Dedifferentiated amniotic fluid mesenchymal stem cell (primary cell): ENCODE data around the gene STK16.
A peak's percentile ranks its signal among the peaks of the same experiment; 100 is the strongest.

Experiments
- DNase-seq: peaks from one replicate; pipeline ENCODE4 v3.0.0-alpha.2; 2016; ENCODE audit errors: extremely low spot score

The STK16 gene

GRCh38 chr2:219214141-219214540 is 31.1 kb upstream of the STK16 start:
- DNase-seq, result no peak

- no peak for DNase-seq
These were observed 30.5 kb upstream of the STK16 start for GRCh38 chr2:219214786-219215185.

GRCh38 chr2:219215871-219216534 is 29.3 kb upstream of the STK16 start:
- no peak for DNase-seq

GRCh38 chr2:219216535-219216915 is 28.8 kb upstream of the STK16 start:
- DNase-seq, result no peak

GRCh38 chr2:219218217-219218731 is 27.0 kb upstream of the STK16 start:
- DNase-seq, result peak; percentile 70

GRCh38 chr2:219218732-219219701 is 26.3 kb upstream of the STK16 start, which contains the start of gene ABCB6:
TSS of gene ABCB6 (minus strand) at chr2:219218958. CDS start at chr2:219218673, 285 bp downstream.
- peak; percentile 95 for DNase-seq

- DNase-seq, result no peak
These were observed 25.3 kb upstream of the STK16 start for GRCh38 chr2:219219784-219220532.

GRCh38 chr2:219220652-219221402 is 24.5 kb upstream of the STK16 start:
- no peak for DNase-seq

- DNase-seq, result no peak
These were observed 23.2 kb upstream of the STK16 start for GRCh38 chr2:219221957-219222518.

GRCh38 chr2:219223831-219224610 is 21.3 kb upstream of the STK16 start:
- DNase-seq, result no peak

GRCh38 chr2:219225350-219225749 is 19.9 kb upstream of the STK16 start:
- no peak for DNase-seq

GRCh38 chr2:219228041-219228910 is 17.0 kb upstream of the STK16 start:
- DNase-seq, result no peak

- no peak for DNase-seq
These were observed 16.4 kb upstream of the STK16 start for GRCh38 chr2:219228911-219229304.

GRCh38 chr2:219229305-219230058 is 15.8 kb upstream of the STK16 start, which contains the start of the genes ANKZF1 and ATG9A:
TSS of gene ANKZF1 (plus strand) at chr2:219229806. CDS start at chr2:219230258, 452 bp downstream.
TSS of gene ATG9A (minus strand) at chr2:219229636. CDS start at chr2:219228024, 1,612 bp downstream.
- DNase-seq, result peak; percentile 99

GRCh38 chr2:219230059-219230540 is 15.2 kb upstream of the STK16 start:
- DNase-seq, result no peak

GRCh38 chr2:219234331-219234730 is 10.9 kb upstream of the STK16 start:
- DNase-seq, result no peak

- DNase-seq, result no peak
These were observed 2.0 kb upstream of the STK16 start for GRCh38 chr2:219243291-219243761.

GRCh38 chr2:219244789-219245147 is 511 bp upstream of the STK16 start:
- DNase-seq, result no peak
